Uterus (tissue), 4 donors: ENCODE data around the gene SSBP4. TPM values are rescaled to one million over a fixed set of nuclear protein-coding genes. Genes with fewer than 3 reads are reported as not detected.

Experiments
- DNase-seq, 2 donors: peaks; one replicate each; pipeline ENCODE4 v3.0.0-alpha.2; 2019 to 2020
- H3K27ac ChIP-seq, 2 donors: fragments of 200-600 bp; sonication (generic); 1 replicate in 1 of 2; 2 replicates in 1 of 2; pipeline ENCODE4 v1.5.1; 2016 to 2018
- H3K27me3 ChIP-seq, 2 donors: fragments of 200-600 bp; sonication (generic); one replicate each; pipeline ENCODE4 v1.5.1; 2018 to 2019; ENCODE audit warnings: control low read depth in 1 of 2
- H3K36me3 ChIP-seq, 2 donors: fragments of 200-600 bp; sonication (generic); one replicate each; pipeline ENCODE4 v1.5.1; 2019; ENCODE audit warnings: control low read depth in 1 of 2
- H3K4me1 ChIP-seq, 2 donors: fragments of 200-600 bp; sonication (generic); one replicate each; pipeline ENCODE4 v1.5.1; 2018 to 2019; ENCODE audit warnings: control low read depth in 1 of 2
- H3K4me3 ChIP-seq, 2 donors: fragments of 200-600 bp; sonication (generic); 1 replicate in 1 of 2; 2 replicates in 1 of 2; pipeline ENCODE4 v1.5.1; 2018 to 2019; ENCODE audit warnings: mild to moderate bottlenecking in 1 of 2
- H3K9me3 ChIP-seq, 2 donors: fragments of 200-600 bp; sonication (generic); one replicate each; pipeline ENCODE4 v1.5.1; 2019; ENCODE audit warnings: control low read depth in 1 of 2
- POLR2A ChIP-seq, 2 donors: fragments of 450-650 bp; IDR thresholded peaks; one replicate each; pipeline ENCODE4 v1.6.1; 2016; ENCODE audit warnings: antibody characterized with exemption in 2 of 2, mild to moderate bottlenecking in 1 of 2, moderate library complexity in 1 of 2
- intact Hi-C: fragments of 100-400 bp; cut with DNase I; formaldehyde crosslinking; loops from one replicate; pipeline ENCODE4 v1.15.1; 2023; ENCODE audit warnings: low total_unique reads
- total RNA-seq, 4 donors: library from RNA; depleted of rRNA in 3 of 4; stranded (reverse); fragments of >200 nt in 3 of 4; gene quantifications; one replicate each; pipeline versions ENCODE4 v1.1.0 to v1.2.4, GENCODE V29; 2014 to 2023
- TF ChIP-seq, protein P1 (sequence below), 4 experiments: fragments of 200-600 bp in 2 of 4; fragments of 450-650 bp in 2 of 4; sonication (generic) in 2 of 4; IDR thresholded peaks; one replicate each; pipeline ENCODE4 v1.5.1; 2016 to 2019; ENCODE audit warnings: antibody characterized with exemption in 4 of 4, mild to moderate bottlenecking in 2 of 4, moderate library complexity in 1 of 4
- donor health status: DM: yes; HTN: yes; CAD: no.

SSBP4 gene
- total RNA-seq, 4 donors from 2014 or later, result 23.6 to 105 (median 54.8) TPM

DNA sequence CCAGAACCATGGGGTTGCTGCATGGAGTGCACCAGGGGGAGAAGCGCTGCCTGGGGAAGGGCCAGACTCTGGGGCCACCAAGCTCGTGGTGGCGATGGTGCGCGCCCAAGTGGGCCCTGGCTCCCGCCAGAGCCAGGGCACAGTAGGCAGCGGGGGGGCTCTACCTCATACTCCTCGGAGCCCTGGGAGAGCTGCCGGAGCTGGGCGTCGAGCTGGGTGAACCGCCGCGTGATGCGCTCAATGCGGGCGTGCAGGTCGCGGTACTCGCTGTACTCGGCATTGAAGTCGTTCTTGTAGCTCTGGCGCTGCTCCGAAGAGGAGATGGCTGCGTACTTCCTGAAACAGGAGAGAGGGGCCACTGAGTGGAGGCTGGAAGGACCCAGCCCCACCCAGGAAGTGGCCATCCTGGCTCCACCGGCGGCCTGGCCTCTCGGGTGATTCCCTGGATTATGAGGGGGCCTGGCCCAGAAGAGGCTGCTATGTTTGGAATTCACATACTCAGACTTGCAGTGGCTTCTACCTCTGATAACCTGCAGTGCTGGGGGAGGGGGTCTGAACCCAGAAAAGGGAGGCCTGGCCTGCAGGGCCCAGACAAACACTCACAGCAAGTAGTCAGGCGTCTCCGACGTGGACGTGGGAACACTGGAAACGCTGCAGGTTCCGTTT, 27.1 kb downstream of the SSBP4 start:
- H3K4me3 ChIP-seq, result no peak overlapping the region
- no peaks in the 10 kb centered on the region for H3K27me3 ChIP-seq
- intact Hi-C loops, result loop anchor here (10.0 kb wide), 1 partner anchor 129 kb away; the partner anchor contains the start of gene UBA52
- H3K4me1 ChIP-seq, result peaks cover 0 to 1% of the 10 kb centered on the region in 2 donors
- H3K27ac ChIP-seq, result no peak overlapping the region
- no peaks in the 10 kb centered on the region for H3K36me3 ChIP-seq
- TF ChIP-seq, protein P1, sequence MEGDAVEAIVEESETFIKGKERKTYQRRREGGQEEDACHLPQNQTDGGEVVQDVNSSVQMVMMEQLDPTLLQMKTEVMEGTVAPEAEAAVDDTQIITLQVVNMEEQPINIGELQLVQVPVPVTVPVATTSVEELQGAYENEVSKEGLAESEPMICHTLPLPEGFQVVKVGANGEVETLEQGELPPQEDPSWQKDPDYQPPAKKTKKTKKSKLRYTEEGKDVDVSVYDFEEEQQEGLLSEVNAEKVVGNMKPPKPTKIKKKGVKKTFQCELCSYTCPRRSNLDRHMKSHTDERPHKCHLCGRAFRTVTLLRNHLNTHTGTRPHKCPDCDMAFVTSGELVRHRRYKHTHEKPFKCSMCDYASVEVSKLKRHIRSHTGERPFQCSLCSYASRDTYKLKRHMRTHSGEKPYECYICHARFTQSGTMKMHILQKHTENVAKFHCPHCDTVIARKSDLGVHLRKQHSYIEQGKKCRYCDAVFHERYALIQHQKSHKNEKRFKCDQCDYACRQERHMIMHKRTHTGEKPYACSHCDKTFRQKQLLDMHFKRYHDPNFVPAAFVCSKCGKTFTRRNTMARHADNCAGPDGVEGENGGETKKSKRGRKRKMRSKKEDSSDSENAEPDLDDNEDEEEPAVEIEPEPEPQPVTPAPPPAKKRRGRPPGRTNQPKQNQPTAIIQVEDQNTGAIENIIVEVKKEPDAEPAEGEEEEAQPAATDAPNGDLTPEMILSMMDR (IDR thresholded peaks at IDR 0.05), result no peak
- TF ChIP-seq POLR2A (IDR thresholded peaks at IDR 0.05), result no peak
- no peak for DNase-seq
- no peaks in the 10 kb centered on the region for H3K9me3 ChIP-seq

DNA sequence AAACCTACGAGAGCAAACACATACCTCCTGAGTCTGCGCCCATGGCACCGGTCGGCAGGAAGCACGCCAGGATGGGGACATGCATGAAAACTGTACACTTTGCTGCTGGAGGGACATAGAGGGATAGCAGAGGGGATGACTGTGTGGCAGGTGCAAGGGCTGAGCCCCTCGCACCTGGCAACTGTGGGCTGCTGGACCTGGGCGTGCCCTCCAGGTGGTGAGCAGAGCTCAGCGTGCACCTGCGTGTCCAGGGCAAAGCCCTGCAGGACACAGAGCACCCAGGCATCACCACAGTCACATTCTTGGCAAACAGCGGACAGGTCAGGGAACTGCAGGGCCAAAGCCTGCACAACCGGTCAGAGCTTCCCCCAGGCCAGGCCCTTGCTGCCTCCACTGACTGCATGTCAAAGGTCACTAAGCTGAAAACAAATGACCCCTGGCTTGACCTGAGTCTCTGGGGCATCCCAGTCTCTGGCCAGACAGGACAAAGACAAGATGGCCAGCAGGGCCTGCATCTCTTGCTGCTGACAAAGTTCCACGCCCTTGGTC, 27.7 kb downstream of the SSBP4 start:
- intact Hi-C loops, result loop anchor here (10.0 kb wide), 1 partner anchor 128 kb away; the partner anchor contains the start of gene UBA52
- DNase-seq, result no peak
- H3K27ac ChIP-seq, result no peak overlapping the region
- no peaks in the 10 kb centered on the region for H3K27me3 ChIP-seq
- peaks cover 0 to 4% of the 10 kb centered on the region in 2 donors for H3K4me1 ChIP-seq
- no peaks in the 10 kb centered on the region for H3K9me3 ChIP-seq
- no peaks in the 10 kb centered on the region for H3K36me3 ChIP-seq
- no peak for TF ChIP-seq POLR2A (IDR thresholded peaks at IDR 0.05)
- TF ChIP-seq, protein P1 (IDR thresholded peaks at IDR 0.05), result no peak
- H3K4me3 ChIP-seq, result no peak overlapping the region

DNA sequence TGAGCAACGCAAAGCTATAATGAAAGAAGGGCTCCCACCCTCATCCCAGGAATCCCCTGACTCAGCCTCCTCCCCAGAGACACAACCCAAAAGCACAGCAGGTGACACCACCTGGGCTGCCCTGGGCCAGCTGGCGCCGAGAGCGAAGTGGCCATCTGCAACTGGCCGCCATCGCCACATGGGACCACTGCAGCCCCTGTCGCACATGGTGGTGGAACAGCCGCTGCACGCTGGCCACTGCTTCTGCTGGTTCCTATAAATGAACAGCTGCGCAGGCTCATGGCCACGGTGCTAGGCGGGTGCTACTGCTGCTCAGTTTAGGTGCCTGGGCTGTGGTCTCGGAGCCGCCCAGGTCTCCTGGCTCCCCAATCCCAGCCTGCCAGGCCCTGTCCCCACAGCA, 30.4 kb downstream of the SSBP4 start:
- no peak for TF ChIP-seq POLR2A (IDR thresholded peaks at IDR 0.05)
- TF ChIP-seq, protein P1 (IDR thresholded peaks at IDR 0.05), result no peak
- H3K27me3 ChIP-seq, result no peaks in the 10 kb centered on the region
- no peak overlapping the region for H3K27ac ChIP-seq
- DNase-seq, result no peak
- H3K9me3 ChIP-seq, result no peaks in the 10 kb centered on the region
- H3K4me1 ChIP-seq, result peaks cover 0 to 4% of the 10 kb centered on the region in 2 donors
- H3K4me3 ChIP-seq, result no peak overlapping the region
- H3K36me3 ChIP-seq, result no peaks in the 10 kb centered on the region
- intact Hi-C loops, result loop anchor here (10.0 kb wide), 1 partner anchor 125 kb away; the partner anchor contains the start of gene UBA52

DNA sequence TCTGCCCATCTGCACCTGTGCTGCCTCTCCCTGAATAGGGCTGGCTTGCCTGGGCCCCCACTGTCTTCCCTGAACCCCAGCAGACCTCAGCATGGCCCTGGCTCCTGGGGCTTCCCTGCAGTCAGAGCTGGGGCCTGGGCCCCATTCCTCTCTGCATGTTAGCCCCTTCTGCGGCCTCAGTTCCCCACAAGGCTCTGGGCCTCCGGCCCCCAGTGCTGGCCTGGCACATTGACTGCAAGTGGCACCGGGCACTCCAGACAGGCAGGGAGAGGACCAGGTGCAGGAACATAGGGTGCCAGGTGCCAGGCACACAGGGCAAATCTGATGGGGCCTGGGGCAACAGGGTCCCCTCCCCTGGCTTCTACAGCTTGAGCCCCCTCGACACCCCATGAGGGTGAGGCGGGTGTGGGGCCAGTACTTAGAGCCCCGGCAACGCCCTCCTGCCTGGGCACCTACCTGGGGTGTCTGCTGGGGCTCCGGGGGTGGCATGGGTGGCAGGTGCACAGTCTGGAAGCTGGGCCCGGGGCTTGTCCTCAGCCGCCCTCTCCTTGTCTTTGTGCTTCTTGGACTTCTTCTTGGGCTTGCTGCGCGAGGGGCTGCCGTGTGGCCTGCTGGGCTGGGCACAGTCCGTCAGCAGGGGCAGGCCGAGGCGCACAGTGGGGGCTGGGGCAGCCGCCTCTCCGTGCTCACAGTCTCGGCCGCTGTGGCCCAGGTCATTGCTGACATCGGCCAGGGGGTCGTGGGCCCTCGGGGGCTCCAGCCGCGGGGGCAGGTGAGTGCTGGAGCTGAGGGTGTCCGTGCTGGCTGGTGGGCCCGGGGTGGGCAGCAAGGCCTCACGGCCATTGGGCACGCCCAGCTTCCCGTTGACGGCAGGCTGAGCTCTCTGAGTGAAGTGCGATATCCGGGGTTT, 31.1 kb downstream of the SSBP4 start:
- no peak for DNase-seq
- intact Hi-C loops, result loop anchor here (10.0 kb wide), 1 partner anchor 395 kb away; no protein-coding TSS in a partner anchor
- H3K4me3 ChIP-seq, result no peak overlapping the region
- no peaks in the 10 kb centered on the region for H3K27me3 ChIP-seq
- TF ChIP-seq, protein P1 (IDR thresholded peaks at IDR 0.05), result no peak
- no peak for TF ChIP-seq POLR2A (IDR thresholded peaks at IDR 0.05)
- no peak overlapping the region for H3K27ac ChIP-seq
- H3K36me3 ChIP-seq, result no peaks in the 10 kb centered on the region
- no peaks in the 10 kb centered on the region for H3K9me3 ChIP-seq
- peaks cover 0 to 4% of the 10 kb centered on the region in 2 donors for H3K4me1 ChIP-seq
